K562 (cell line): ENCODE data around the gene LIX1L. TPM values are rescaled to one million over a fixed set of nuclear protein-coding genes. Genes with fewer than 3 reads are reported as not detected.

ENCODE experiments used
- CBX3 ChIP-seq, 2 experiments: IDR thresholded peaks; 1 replicate in 1 of 2; 2 replicates in 1 of 2; pipeline ENCODE4 v1.6.1; 2012; ENCODE audit warnings: inconsistent platforms in 2 of 2, low read length in 2 of 2, borderline replicate concordance in 1 of 2, control low read depth in 1 of 2
- DIDO1 ChIP-seq: fragments of 450-650 bp; IDR thresholded peaks from 2 replicates; pipeline ENCODE4 v1.6.1; 2016; ENCODE audit warnings: low read depth, missing biosample characterization, missing genetic modification characterization
- ETV5 ChIP-seq: sonication (generic); formaldehyde crosslinking; IDR thresholded peaks from 2 replicates; pipeline ENCODE4 v1.4.0; 2020; ENCODE audit warnings: low read depth, mild to moderate bottlenecking, missing genetic modification reagents
- FOXA1 ChIP-seq: fragments of 450-650 bp; IDR thresholded peaks from 2 replicates; pipeline ENCODE4 v1.6.1; 2016; ENCODE audit warnings: mild to moderate bottlenecking, borderline replicate concordance
- HSF4 ChIP-seq: fragments of 250-450 bp; sonication (Bioruptor Pico); IDR thresholded peaks from 2 replicates; pipeline ENCODE4 v2.1.2; 2022; ENCODE audit warnings: mild to moderate bottlenecking, moderate library complexity, borderline replicate concordance
- JUND ChIP-seq, 2 experiments: IDR thresholded peaks; 2 replicates in 1 of 2; 3 replicates in 1 of 2; pipeline ENCODE4 v1.6.1; 2011; ENCODE audit warnings: borderline replicate concordance in 2 of 2, low read depth in 2 of 2, low read length in 2 of 2, improper control_type of control experiment in 1 of 2, missing biosample characterization in 1 of 2, missing genetic modification characterization in 1 of 2, missing genetic modification reagents in 1 of 2
- KDM2B ChIP-seq: fragments of 250-450 bp; sonication (Bioruptor Pico); IDR thresholded peaks from 2 replicates; pipeline ENCODE4 v1.8.0; 2021; ENCODE audit warnings: mild to moderate bottlenecking, moderate library complexity
- NUFIP1 ChIP-seq: fragments of 450-650 bp; IDR thresholded peaks from 2 replicates; pipeline ENCODE4 v1.6.1; 2018; ENCODE audit not compliant: partially characterized antibody
- POLR2H ChIP-seq: IDR thresholded peaks from 2 replicates; pipeline ENCODE4 v1.6.1; 2016; ENCODE audit warnings: missing genetic modification characterization, low read depth, mild to moderate bottlenecking, control low read depth, missing compliant biosample characterization, moderate library complexity
- SMAD4 ChIP-seq: fragments of 250-450 bp; sonication (Bioruptor Pico); conservative IDR thresholded peaks from 2 replicates; pipeline ENCODE4 v1.8.0; 2021; ENCODE audit warnings: inconsistent platforms, mild to moderate bottlenecking, moderate library complexity
- SMARCA4 ChIP-seq: fragments of 450-650 bp; IDR thresholded peaks from 2 replicates; pipeline ENCODE4 v1.6.1; 2016
- SMARCE1 ChIP-seq: fragments of 450-650 bp; IDR thresholded peaks from 2 replicates; pipeline ENCODE4 v1.7.1; 2016; ENCODE audit warnings: mild to moderate bottlenecking
- SREBF2 ChIP-seq: sonication (generic); formaldehyde crosslinking; IDR thresholded peaks from 2 replicates; pipeline ENCODE4 v1.4.0; 2020; ENCODE audit warnings: mild to moderate bottlenecking, missing genetic modification reagents
- TFAM ChIP-seq: fragments of 250-450 bp; sonication (Bioruptor Pico); conservative IDR thresholded peaks from 2 replicates; pipeline ENCODE4 v1.5.0; 2021; ENCODE audit warnings: mild to moderate bottlenecking, moderate library complexity
- ZNF175 ChIP-seq: fragments of 200-800 bp; sonication (Bioruptor generic); IDR thresholded peaks from 2 replicates; pipeline ENCODE4 v1.6.1; 2016; ENCODE audit warnings: low read depth, mild to moderate bottlenecking, missing genetic modification characterization, missing compliant biosample characterization
- polyA plus RNA-seq, 8 experiments: library from polyadenylated mRNA; depleted of rRNA in 4 of 8; stranded (reverse) in 5 of 8; unstranded in 3 of 8; fragments of >200 nt; fragmentation: Nextera tagmentation in 2 of 8; fragmentation: Illumina TruSeq in 1 of 8; extraction: Ambion mirVana in 2 of 8; extraction: Trizol in 1 of 8; gene quantifications; 2 replicates each; pipeline versions ENCODE4 v1.2.1 to v1.2.3, GENCODE V29; 2011 to 2014; ENCODE audit warnings: inconsistent platforms in 1 of 8, missing spikeins in 1 of 8
- total RNA-seq, 7 experiments: library from RNA; depleted of rRNA in 6 of 7; stranded (reverse); fragments of >200 nt in 6 of 7; fragmentation: Illumina TruSeq in 2 of 7; extraction: Trizol in 2 of 7; gene quantifications; 2 replicates each; pipeline versions ENCODE4 v1.2.1 to v1.2.3, GENCODE V29; 2011 to 2021; ENCODE audit warnings: low replicate concordance in 1 of 7
- TF ChIP-seq, protein P1 (sequence below), 2 experiments: IDR thresholded peaks; 2 replicates each; pipeline ENCODE4 v1.6.1; 2011; ENCODE audit warnings: borderline replicate concordance in 1 of 2, control low read depth in 1 of 2, low read depth in 1 of 2, low read length in 1 of 2, mild to moderate bottlenecking in 1 of 2, mixed read lengths in 1 of 2, moderate library complexity in 1 of 2; ENCODE audit not compliant: insufficient read depth in 1 of 2, insufficient read length in 1 of 2, poor library complexity in 1 of 2, severe bottlenecking in 1 of 2; ENCODE audit errors: extremely low read depth in 1 of 2
- TF ChIP-seq, protein P2 (sequence below): fragments of 150-350 bp; conservative IDR thresholded peaks from 2 replicates; pipeline ENCODE4 v1.6.1; 2014; ENCODE audit warnings: low read length
- TF ChIP-seq, protein P3 (sequence below): IDR thresholded peaks from 2 replicates; pipeline ENCODE4 v1.6.1; 2016; ENCODE audit warnings: missing genetic modification characterization, missing compliant biosample characterization
- TF ChIP-seq, protein P4 (sequence below): fragments of 250-450 bp; sonication (Bioruptor Pico); IDR thresholded peaks from 2 replicates; pipeline ENCODE4 v1.8.0; 2021; ENCODE audit warnings: borderline replicate concordance, mild to moderate bottlenecking, moderate library complexity; ENCODE audit not compliant: poor library complexity, severe bottlenecking

LIX1L gene
- total and polyA plus RNA-seq, 9 of the 15 experiments (the other 6 are each of a cell fraction or from before 2014, with no cell fraction given): 4.6 to 26.5 (median 12.5) TPM

DNA sequence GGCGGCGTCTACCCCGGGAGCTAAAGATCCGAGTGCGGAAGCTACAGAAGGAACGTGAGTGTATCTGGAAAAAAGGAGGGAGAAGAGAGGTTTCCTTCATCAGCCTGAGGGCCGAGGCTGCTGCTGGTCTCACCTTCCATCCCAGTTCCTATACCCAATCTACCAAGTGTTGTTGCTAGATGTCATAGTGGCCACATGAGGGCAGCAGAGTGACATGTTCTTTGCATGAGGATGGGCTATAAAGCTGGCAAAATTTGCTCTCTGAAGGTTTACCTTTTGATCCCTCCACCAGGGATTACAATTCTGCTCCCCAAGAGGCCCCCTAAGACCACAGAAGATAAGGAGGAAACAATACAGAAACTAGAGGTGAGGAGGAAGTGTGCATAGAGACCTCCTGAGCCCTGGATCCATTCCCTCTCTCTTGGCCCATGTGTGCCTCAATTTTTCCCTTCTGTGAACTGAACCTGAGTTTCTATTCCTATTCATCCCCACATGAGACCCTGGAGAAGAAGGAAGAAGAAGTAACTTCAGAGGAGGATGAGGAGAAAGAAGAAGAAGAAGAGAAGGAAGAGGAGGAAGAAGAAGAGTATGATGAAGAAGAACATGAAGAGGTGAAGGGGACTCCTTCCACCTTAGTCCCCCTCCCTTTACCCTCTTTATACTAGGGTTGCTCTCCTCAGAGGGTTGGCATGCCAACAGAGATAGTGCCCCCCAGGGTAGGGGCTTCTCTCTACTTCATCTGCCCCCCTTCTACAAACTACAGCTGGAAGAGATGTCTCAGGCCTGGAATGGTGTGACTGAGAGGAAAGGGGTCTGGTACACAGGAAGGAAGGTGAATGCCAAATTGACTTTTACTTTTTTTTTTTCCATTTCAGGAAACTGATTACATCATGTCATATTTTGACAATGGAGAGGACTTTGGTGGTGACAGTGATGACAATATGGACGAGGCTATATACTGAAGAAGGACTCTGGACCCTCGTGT, 20.0 kb upstream of the LIX1L start (continued):
- TF ChIP-seq JUND (IDR thresholded peaks at IDR 0.05; ENCODE audit: borderline replicate concordance, low read depth, low read length) (no peak), JUND (tag; IDR thresholded peaks at IDR 0.05; ENCODE audit: borderline replicate concordance, low read depth, low read length) (peak; percentile 30; the same call in 1 of the 3 replicates), SMARCA4 (peak; percentile 60; the same call in 1 of the 2 replicates), CBX3 (IDR thresholded peaks at IDR 0.05; ENCODE audit: borderline replicate concordance in 1 of 2, low read length in 2 of 2) (peak in 1 of 2 experiments; percentile 33; a peak in 1 of 3 replicates), SREBF2 (CRISPR knock-in tag) (no peak), FOXA1 (no peak), NUFIP1 (no peak), TFAM (no peak), ZNF175 (no peak), SMAD4 (CRISPR knock-in tag) (peak; percentile 53; the same call in 1 of the 2 replicates), SMARCE1 (no peak; the same call in 1 of the 2 replicates), ETV5 (CRISPR knock-in tag) (no peak), DIDO1 (no peak), KDM2B (no peak), POLR2H (tag) (no peak), HSF4 (CRISPR knock-in tag) (no peak)
- TF ChIP-seq, protein P1, sequence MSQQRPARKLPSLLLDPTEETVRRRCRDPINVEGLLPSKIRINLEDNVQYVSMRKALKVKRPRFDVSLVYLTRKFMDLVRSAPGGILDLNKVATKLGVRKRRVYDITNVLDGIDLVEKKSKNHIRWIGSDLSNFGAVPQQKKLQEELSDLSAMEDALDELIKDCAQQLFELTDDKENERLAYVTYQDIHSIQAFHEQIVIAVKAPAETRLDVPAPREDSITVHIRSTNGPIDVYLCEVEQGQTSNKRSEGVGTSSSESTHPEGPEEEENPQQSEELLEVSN (IDR thresholded peaks at IDR 0.05; ENCODE audit: borderline replicate concordance in 1 of 2, extremely low read depth in 1 of 2, insufficient read depth in 1 of 2, insufficient read length in 1 of 2, low read depth in 1 of 2, low read length in 1 of 2, poor library complexity in 1 of 2, severe bottlenecking in 1 of 2): peak in 1 of 2 experiments; percentile 14
- TF ChIP-seq, protein P2, sequence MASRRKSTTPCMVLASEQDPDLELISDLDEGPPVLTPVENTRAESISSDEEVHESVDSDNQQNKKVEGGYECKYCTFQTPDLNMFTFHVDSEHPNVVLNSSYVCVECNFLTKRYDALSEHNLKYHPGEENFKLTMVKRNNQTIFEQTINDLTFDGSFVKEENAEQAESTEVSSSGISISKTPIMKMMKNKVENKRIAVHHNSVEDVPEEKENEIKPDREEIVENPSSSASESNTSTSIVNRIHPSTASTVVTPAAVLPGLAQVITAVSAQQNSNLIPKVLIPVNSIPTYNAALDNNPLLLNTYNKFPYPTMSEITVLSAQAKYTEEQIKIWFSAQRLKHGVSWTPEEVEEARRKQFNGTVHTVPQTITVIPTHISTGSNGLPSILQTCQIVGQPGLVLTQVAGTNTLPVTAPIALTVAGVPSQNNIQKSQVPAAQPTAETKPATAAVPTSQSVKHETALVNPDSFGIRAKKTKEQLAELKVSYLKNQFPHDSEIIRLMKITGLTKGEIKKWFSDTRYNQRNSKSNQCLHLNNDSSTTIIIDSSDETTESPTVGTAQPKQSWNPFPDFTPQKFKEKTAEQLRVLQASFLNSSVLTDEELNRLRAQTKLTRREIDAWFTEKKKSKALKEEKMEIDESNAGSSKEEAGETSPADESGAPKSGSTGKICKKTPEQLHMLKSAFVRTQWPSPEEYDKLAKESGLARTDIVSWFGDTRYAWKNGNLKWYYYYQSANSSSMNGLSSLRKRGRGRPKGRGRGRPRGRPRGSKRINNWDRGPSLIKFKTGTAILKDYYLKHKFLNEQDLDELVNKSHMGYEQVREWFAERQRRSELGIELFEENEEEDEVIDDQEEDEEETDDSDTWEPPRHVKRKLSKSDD: no peak
- TF ChIP-seq, protein P3, sequence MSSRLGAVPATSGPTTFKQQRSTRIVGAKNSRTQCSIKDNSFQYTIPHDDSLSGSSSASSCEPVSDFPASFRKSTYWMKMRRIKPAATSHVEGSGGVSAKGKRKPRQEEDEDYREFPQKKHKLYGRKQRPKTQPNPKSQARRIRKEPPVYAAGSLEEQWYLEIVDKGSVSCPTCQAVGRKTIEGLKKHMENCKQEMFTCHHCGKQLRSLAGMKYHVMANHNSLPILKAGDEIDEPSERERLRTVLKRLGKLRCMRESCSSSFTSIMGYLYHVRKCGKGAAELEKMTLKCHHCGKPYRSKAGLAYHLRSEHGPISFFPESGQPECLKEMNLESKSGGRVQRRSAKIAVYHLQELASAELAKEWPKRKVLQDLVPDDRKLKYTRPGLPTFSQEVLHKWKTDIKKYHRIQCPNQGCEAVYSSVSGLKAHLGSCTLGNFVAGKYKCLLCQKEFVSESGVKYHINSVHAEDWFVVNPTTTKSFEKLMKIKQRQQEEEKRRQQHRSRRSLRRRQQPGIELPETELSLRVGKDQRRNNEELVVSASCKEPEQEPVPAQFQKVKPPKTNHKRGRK (tag): peak; percentile 71
- TF ChIP-seq, protein P4, sequence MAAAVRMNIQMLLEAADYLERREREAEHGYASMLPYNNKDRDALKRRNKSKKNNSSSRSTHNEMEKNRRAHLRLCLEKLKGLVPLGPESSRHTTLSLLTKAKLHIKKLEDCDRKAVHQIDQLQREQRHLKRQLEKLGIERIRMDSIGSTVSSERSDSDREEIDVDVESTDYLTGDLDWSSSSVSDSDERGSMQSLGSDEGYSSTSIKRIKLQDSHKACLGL (CRISPR knock-in tag): no peak
